HG03460 (cell line): ENCODE data around the gene HRH4.

Experiments used
- ATAC-seq: cut with Tn5 transposase; IDR thresholded peaks from one replicate; pipeline ENCODE4 v1.9.1; 2021; ENCODE audit not compliant: unreplicated experiment

HRH4 gene

GRCh38 chr18:24465486-24465885 lies 5.0 kb downstream of the HRH4 start:
- no peak for ATAC-seq

GRCh38 chr18:24466771-24467170 lies 6.3 kb downstream of the HRH4 start:
- ATAC-seq, result no peak

- ATAC-seq, result no peak
Observed at GRCh38 chr18:24470022-24470618, 9.7 kb downstream of the HRH4 start.

GRCh38 chr18:24470805-24471204 lies 10.4 kb downstream of the HRH4 start:
- ATAC-seq, result no peak

GRCh38 chr18:24472591-24472990 lies 12.2 kb downstream of the HRH4 start:
- no peak for ATAC-seq

GRCh38 chr18:24474406-24474805 lies 14.0 kb downstream of the HRH4 start:
- no peak for ATAC-seq

- no peak for ATAC-seq
Observed at GRCh38 chr18:24475926-24476589, 15.6 kb downstream of the HRH4 start.

GRCh38 chr18:24479371-24479770 lies 18.9 kb downstream of the HRH4 start:
- no peak for ATAC-seq

GRCh38 chr18:24482821-24483220 lies 22.4 kb downstream of the HRH4 start:
- no peak for ATAC-seq

- ATAC-seq, result no peak
Observed at GRCh38 chr18:24485681-24486080, 25.2 kb downstream of the HRH4 start.

GRCh38 chr18:24486684-24487083 lies 26.2 kb downstream of the HRH4 start:
- ATAC-seq, result no peak

- no peak for ATAC-seq
Observed at GRCh38 chr18:24488824-24489493, 28.5 kb downstream of the HRH4 start.

GRCh38 chr18:24490539-24490938 lies 30.1 kb downstream of the HRH4 start:
- no peak for ATAC-seq

- ATAC-seq, result peak; percentile 87
Observed at GRCh38 chr18:24491927-24492834, 31.7 kb downstream of the HRH4 start.

- ATAC-seq, result no peak
Observed at GRCh38 chr18:24494586-24494985, 34.1 kb downstream of the HRH4 start.

- no peak for ATAC-seq
Observed at GRCh38 chr18:24497031-24497754, 36.8 kb downstream of the HRH4 start.

- no peak for ATAC-seq
Observed at GRCh38 chr18:24499814-24500213, 39.4 kb downstream of the HRH4 start.

- no peak for ATAC-seq
Observed at GRCh38 chr18:24500217-24500616, 39.8 kb downstream of the HRH4 start.

GRCh38 chr18:24500766-24501165 lies 40.3 kb downstream of the HRH4 start:
- no peak for ATAC-seq

GRCh38 chr18:24502667-24503523 lies 42.5 kb downstream of the HRH4 start:
- no peak for ATAC-seq
